K562 (cell line): ENCODE data around the gene GDF15. TPM values are rescaled to one million over a fixed set of nuclear protein-coding genes. Genes with fewer than 3 reads are reported as not detected.

ENCODE experiments used
- BRF2 ChIP-seq: IDR thresholded peaks from 3 replicates; pipeline ENCODE4 v1.6.1; 2011; ENCODE audit warnings: borderline replicate concordance, mild to moderate bottlenecking; ENCODE audit not compliant: insufficient read length, insufficient read depth
- CHCHD3 ChIP-seq: fragments of 250-450 bp; sonication (Bioruptor Pico); IDR thresholded peaks from 2 replicates; pipeline ENCODE4 v2.1.2; 2022; ENCODE audit warnings: mild to moderate bottlenecking
- CREB3L1 ChIP-seq: fragments of 450-650 bp; IDR thresholded peaks from 2 replicates; pipeline ENCODE4 v1.6.1; 2014; ENCODE audit warnings: low read depth, mild to moderate bottlenecking, moderate library complexity, borderline replicate concordance
- ETS2 ChIP-seq: IDR thresholded peaks from 2 replicates; pipeline ENCODE4 v1.6.1; 2016; ENCODE audit warnings: borderline replicate concordance, missing genetic modification characterization, mild to moderate bottlenecking, moderate library complexity, missing compliant biosample characterization; ENCODE audit not compliant: poor library complexity, severe bottlenecking
- FOXA1 ChIP-seq: fragments of 450-650 bp; IDR thresholded peaks from 2 replicates; pipeline ENCODE4 v1.6.1; 2016; ENCODE audit warnings: mild to moderate bottlenecking, borderline replicate concordance
- GABPA ChIP-seq: fragments of 200-800 bp; sonication (Bioruptor generic); conservative IDR thresholded peaks from 2 replicates; pipeline ENCODE4 v1.6.1; 2016; ENCODE audit warnings: low read depth, missing genetic modification characterization, missing compliant biosample characterization
- HDAC1 ChIP-seq, 2 experiments: fragments of 450-650 bp; IDR thresholded peaks; 2 replicates each; pipeline ENCODE4 v1.6.1; 2016 to 2017; ENCODE audit warnings: inconsistent platforms in 1 of 2, mild to moderate bottlenecking in 1 of 2, moderate library complexity in 1 of 2
- HLTF ChIP-seq: fragments of 450-650 bp; IDR thresholded peaks from 2 replicates; pipeline ENCODE4 v1.6.1; 2016
- MTA3 ChIP-seq: fragments of 450-650 bp; formaldehyde crosslinking; IDR thresholded peaks from 2 replicates; pipeline ENCODE4 v1.6.1; 2017; ENCODE audit warnings: mild to moderate bottlenecking, borderline replicate concordance
- NR4A1 ChIP-seq, 2 experiments: fragments of 250-450 bp in 1 of 2; fragments of 450-650 bp in 1 of 2; sonication (Bioruptor Pico) in 1 of 2; IDR thresholded peaks; 2 replicates each; pipeline versions ENCODE4 v1.4.0 to v1.6.1; 2016 to 2020; ENCODE audit warnings: mild to moderate bottlenecking in 2 of 2, missing compliant biosample characterization in 1 of 2, missing genetic modification characterization in 1 of 2, moderate library complexity in 1 of 2
- PHB2 ChIP-seq: fragments of 450-650 bp; IDR thresholded peaks from 2 replicates; pipeline ENCODE4 v1.6.1; 2017; ENCODE audit warnings: low read depth
- RAD21 ChIP-seq, 2 experiments: fragments of 250-450 bp in 1 of 2; fragments of 450-650 bp in 1 of 2; sonication (Bioruptor Pico) in 1 of 2; formaldehyde crosslinking in 1 of 2; IDR thresholded peaks in 1 of 2; conservative IDR thresholded peaks in 1 of 2; 2 replicates each; pipeline versions ENCODE4 v1.4.0 to v1.8.0; 2020 to 2022; ENCODE audit warnings: mild to moderate bottlenecking in 2 of 2, moderate library complexity in 1 of 2
- RBM34 ChIP-seq: fragments of 200-400 bp; formaldehyde crosslinking; IDR thresholded peaks from 2 replicates; pipeline ENCODE4 v1.6.1; 2018; ENCODE audit warnings: low read length, borderline replicate concordance; ENCODE audit not compliant: insufficient read depth
- SIRT6 ChIP-seq: IDR thresholded peaks from one replicate; pipeline ENCODE4 v1.6.1; 2012; ENCODE audit warnings: low read depth, mild to moderate bottlenecking, control low read depth, inconsistent platforms, low read length, moderate library complexity
- SMARCA4 ChIP-seq: fragments of 450-650 bp; IDR thresholded peaks from 2 replicates; pipeline ENCODE4 v1.6.1; 2016
- SRSF7 ChIP-seq: fragments of 200-400 bp; formaldehyde crosslinking; optimal IDR thresholded peaks from 2 replicates; pipeline ENCODE3; 2017; ENCODE audit warnings: mild to moderate bottlenecking, low read depth, low read length
- TCF7L2 ChIP-seq: fragments of 150-350 bp; IDR thresholded peaks from 2 replicates; pipeline ENCODE4 v1.6.1; 2016; ENCODE audit warnings: low read depth, mild to moderate bottlenecking, low read length, moderate library complexity
- TOE1 ChIP-seq, 2 experiments: fragments of 450-650 bp in 1 of 2; sonication (generic) in 1 of 2; formaldehyde crosslinking in 1 of 2; IDR thresholded peaks; 2 replicates each; pipeline versions ENCODE4 v1.7.1 to v1.8.0; 2016 to 2022; ENCODE audit warnings: borderline replicate concordance in 2 of 2, mild to moderate bottlenecking in 2 of 2, antibody characterized with exemption in 1 of 2, inconsistent platforms in 1 of 2, low read depth in 1 of 2, missing genetic modification reagents in 1 of 2, moderate library complexity in 1 of 2
- ZNF134 ChIP-seq: fragments of 250-450 bp; sonication (Bioruptor Pico); conservative IDR thresholded peaks from 2 replicates; pipeline ENCODE4 v1.4.0; 2020
- ZNF143 ChIP-seq: sonication (generic); formaldehyde crosslinking; IDR thresholded peaks from 2 replicates; pipeline ENCODE4 v1.9.0; 2022; ENCODE audit warnings: mild to moderate bottlenecking, missing genetic modification reagents
- ZNF263 ChIP-seq: sonication (generic); formaldehyde crosslinking; IDR thresholded peaks from 2 replicates; pipeline ENCODE4 v1.8.0; 2022; ENCODE audit warnings: mild to moderate bottlenecking, missing genetic modification reagents, borderline replicate concordance
- ZNF644 ChIP-seq: fragments of 200-800 bp; sonication (Bioruptor generic); IDR thresholded peaks from 2 replicates; pipeline ENCODE4 v1.6.1; 2016; ENCODE audit warnings: low read depth, missing genetic modification characterization, missing compliant biosample characterization
- polyA plus RNA-seq, 8 experiments: library from polyadenylated mRNA; depleted of rRNA in 4 of 8; stranded (reverse) in 5 of 8; unstranded in 3 of 8; fragments of >200 nt; fragmentation: Nextera tagmentation in 2 of 8; fragmentation: Illumina TruSeq in 1 of 8; extraction: Ambion mirVana in 2 of 8; extraction: Trizol in 1 of 8; gene quantifications; 2 replicates each; pipeline versions ENCODE4 v1.2.1 to v1.2.3, GENCODE V29; 2011 to 2014; ENCODE audit warnings: inconsistent platforms in 1 of 8, missing spikeins in 1 of 8
- total RNA-seq, 7 experiments: library from RNA; depleted of rRNA in 6 of 7; stranded (reverse); fragments of >200 nt in 6 of 7; fragmentation: Illumina TruSeq in 2 of 7; extraction: Trizol in 2 of 7; gene quantifications; 2 replicates each; pipeline versions ENCODE4 v1.2.1 to v1.2.3, GENCODE V29; 2011 to 2021; ENCODE audit warnings: low replicate concordance in 1 of 7

GDF15 gene
- total and polyA plus RNA-seq, 9 of the 15 experiments (the other 6 are each of a cell fraction or from before 2014, with no cell fraction given): 2.3 to 82.4 (median 12.5) TPM

- TF ChIP-seq SRSF7 (no peak), RAD21 (CRISPR knock-in tag; conservative IDR thresholded peaks at IDR 0.05 in 1 of 2, IDR thresholded peaks at IDR 0.05 in 1 of 2) (no peak), HDAC1 (IDR thresholded peaks at IDR 0.05) (peak in 1 of 2 experiments; percentile 47; a peak in 3 of 4 replicates), SMARCA4 (no peak; the same call in 1 of the 2 replicates), CHCHD3 (no peak), ZNF134 (CRISPR knock-in tag) (no peak), TCF7L2 (no peak), MTA3 (peak; percentile 52; the same call in 1 of the 2 replicates), ETS2 (tag) (no peak), GABPA (tag) (no peak), ZNF644 (tag) (no peak), NR4A1 (CRISPR knock-in tag; IDR thresholded peaks at IDR 0.05) (no peak), NR4A1 (tag; IDR thresholded peaks at IDR 0.05) (peak; percentile 46; the same call in 1 of the 2 replicates), TOE1 (IDR thresholded peaks at IDR 0.05; ENCODE audit: borderline replicate concordance) (0 out of 2 replicates have a peak, but pooled peaks have one; percentile 15), TOE1 (CRISPR knock-in tag; IDR thresholded peaks at IDR 0.05; ENCODE audit: borderline replicate concordance, low read depth) (no peak), ZNF143 (CRISPR knock-in tag) (no peak), SIRT6 (no peak), RBM34 (no peak), FOXA1 (no peak), HLTF (no peak), PHB2 (no peak), BRF2 (no peak), CREB3L1 (peak; percentile 57; the same call in 1 of the 2 replicates), ZNF263 (CRISPR knock-in tag) (no peak; the same call in 1 of the 2 replicates)
Measured at GRCh38 chr19:18340190-18340989, 45.6 kb upstream of the GDF15 start, which contains the start of gene PGPEP1 (continued).
